HG03045 (cell line): Measurements from ENCODE around the gene ALK.

Experiments
- ATAC-seq: cut with Tn5 transposase; IDR thresholded peaks from one replicate; pipeline ENCODE4 v1.9.1; 2021; ENCODE audit warnings: mild to moderate bottlenecking, moderate library complexity; ENCODE audit not compliant: unreplicated experiment

The ALK gene

GRCh38 chr2:29910465-29910864 is 10.9 kb downstream of the ALK start:
- no peak for ATAC-seq

- ATAC-seq: no peak
Measured at GRCh38 chr2:29902356-29902755, 19.0 kb downstream of the ALK start.

- no peak for ATAC-seq
Measured at GRCh38 chr2:29900971-29901633, 20.3 kb downstream of the ALK start.

GRCh38 chr2:29898999-29899398 is 22.4 kb downstream of the ALK start:
- ATAC-seq: no peak

GRCh38 chr2:29894822-29895614 is 26.4 kb downstream of the ALK start:
- no peak for ATAC-seq

- ATAC-seq: no peak
Measured at GRCh38 chr2:29892585-29893259, 28.7 kb downstream of the ALK start.

GRCh38 chr2:29881089-29881730 is 40.2 kb downstream of the ALK start:
- ATAC-seq: no peak

GRCh38 chr2:29880084-29880483 is 41.3 kb downstream of the ALK start:
- no peak for ATAC-seq

- ATAC-seq: no peak
Measured at GRCh38 chr2:29879456-29879855, 41.9 kb downstream of the ALK start.

- no peak for ATAC-seq
Measured at GRCh38 chr2:29878898-29879297, 42.5 kb downstream of the ALK start.

- no peak for ATAC-seq
Measured at GRCh38 chr2:29876374-29876773, 45.0 kb downstream of the ALK start.

GRCh38 chr2:29874745-29875144 is 46.6 kb downstream of the ALK start:
- no peak for ATAC-seq

- no peak for ATAC-seq
Measured at GRCh38 chr2:29872870-29873269, 48.5 kb downstream of the ALK start.

- no peak for ATAC-seq
Measured at GRCh38 chr2:29871541-29871940, 49.8 kb downstream of the ALK start.

GRCh38 chr2:29865512-29865911 is 55.9 kb downstream of the ALK start:
- no peak for ATAC-seq

- no peak for ATAC-seq
Measured at GRCh38 chr2:29864988-29865387, 56.4 kb downstream of the ALK start.

GRCh38 chr2:29855924-29856639 is 65.3 kb downstream of the ALK start:
- no peak for ATAC-seq

GRCh38 chr2:29850794-29851193 is 70.6 kb downstream of the ALK start:
- no peak for ATAC-seq

GRCh38 chr2:29848566-29849310 is 72.6 kb downstream of the ALK start:
- no peak for ATAC-seq

- ATAC-seq: no peak
Measured at GRCh38 chr2:29847886-29848285, 73.5 kb downstream of the ALK start.
